HEK293 (cell line): ENCODE results near the gene R3HDM2.

Source experiments
- BCL11A ChIP-seq: fragments of 450-650 bp; formaldehyde crosslinking; IDR thresholded peaks from 2 replicates; pipeline ENCODE4 v1.5.1; 2016; ENCODE audit warnings: low read depth, missing biosample characterization, missing genetic modification characterization
- ELK4 ChIP-seq: IDR thresholded peaks from 2 replicates; pipeline ENCODE4 v1.6.1; 2011; ENCODE audit warnings: mild to moderate bottlenecking, low read depth, low read length, borderline replicate concordance
- KLF16 ChIP-seq: fragments of 450-650 bp; formaldehyde crosslinking; IDR thresholded peaks from 2 replicates; pipeline ENCODE4 v1.5.1; 2017; ENCODE audit warnings: missing biosample characterization, missing genetic modification characterization
- REST ChIP-seq: fragments of 450-650 bp; formaldehyde crosslinking; IDR thresholded peaks from 2 replicates; pipeline ENCODE4 v1.5.1; 2016; ENCODE audit warnings: missing biosample characterization, missing genetic modification characterization
- SP2 ChIP-seq: fragments of 450-650 bp; formaldehyde crosslinking; IDR thresholded peaks from 2 replicates; pipeline ENCODE4 v1.5.1; 2016; ENCODE audit warnings: missing biosample characterization, missing genetic modification characterization
- ZBTB20 ChIP-seq: fragments of 450-650 bp; formaldehyde crosslinking; IDR thresholded peaks from 2 replicates; pipeline ENCODE4 v1.5.1; 2016; ENCODE audit warnings: missing biosample characterization, missing genetic modification characterization
- ZNF146 ChIP-seq: fragments of 450-650 bp; formaldehyde crosslinking; IDR thresholded peaks from 2 replicates; pipeline ENCODE4 v1.5.1; 2016; ENCODE audit warnings: missing biosample characterization, missing genetic modification characterization
- ZNF239 ChIP-seq: fragments of 450-650 bp; formaldehyde crosslinking; IDR thresholded peaks from 2 replicates; pipeline ENCODE4 v1.5.1; 2016; ENCODE audit warnings: missing biosample characterization, missing genetic modification characterization
- ZNF843 ChIP-seq: fragments of 450-650 bp; formaldehyde crosslinking; IDR thresholded peaks from 2 replicates; pipeline ENCODE4 v1.5.1; 2016; ENCODE audit warnings: missing biosample characterization, missing genetic modification characterization
- TF ChIP-seq, protein P1 (sequence below): fragments of 450-650 bp; formaldehyde crosslinking; IDR thresholded peaks from 2 replicates; pipeline ENCODE4 v1.5.1; 2016; ENCODE audit warnings: missing biosample characterization, missing genetic modification characterization
- TF ChIP-seq, protein P2 (sequence below): fragments of 450-650 bp; formaldehyde crosslinking; IDR thresholded peaks from 2 replicates; pipeline ENCODE4 v1.5.1; 2016; ENCODE audit warnings: missing biosample characterization, missing genetic modification characterization
- TF ChIP-seq, protein P3 (sequence below): fragments of 450-650 bp; formaldehyde crosslinking; IDR thresholded peaks from 2 replicates; pipeline ENCODE4 v1.5.1; 2016; ENCODE audit warnings: missing biosample characterization, missing genetic modification characterization

DNA sequence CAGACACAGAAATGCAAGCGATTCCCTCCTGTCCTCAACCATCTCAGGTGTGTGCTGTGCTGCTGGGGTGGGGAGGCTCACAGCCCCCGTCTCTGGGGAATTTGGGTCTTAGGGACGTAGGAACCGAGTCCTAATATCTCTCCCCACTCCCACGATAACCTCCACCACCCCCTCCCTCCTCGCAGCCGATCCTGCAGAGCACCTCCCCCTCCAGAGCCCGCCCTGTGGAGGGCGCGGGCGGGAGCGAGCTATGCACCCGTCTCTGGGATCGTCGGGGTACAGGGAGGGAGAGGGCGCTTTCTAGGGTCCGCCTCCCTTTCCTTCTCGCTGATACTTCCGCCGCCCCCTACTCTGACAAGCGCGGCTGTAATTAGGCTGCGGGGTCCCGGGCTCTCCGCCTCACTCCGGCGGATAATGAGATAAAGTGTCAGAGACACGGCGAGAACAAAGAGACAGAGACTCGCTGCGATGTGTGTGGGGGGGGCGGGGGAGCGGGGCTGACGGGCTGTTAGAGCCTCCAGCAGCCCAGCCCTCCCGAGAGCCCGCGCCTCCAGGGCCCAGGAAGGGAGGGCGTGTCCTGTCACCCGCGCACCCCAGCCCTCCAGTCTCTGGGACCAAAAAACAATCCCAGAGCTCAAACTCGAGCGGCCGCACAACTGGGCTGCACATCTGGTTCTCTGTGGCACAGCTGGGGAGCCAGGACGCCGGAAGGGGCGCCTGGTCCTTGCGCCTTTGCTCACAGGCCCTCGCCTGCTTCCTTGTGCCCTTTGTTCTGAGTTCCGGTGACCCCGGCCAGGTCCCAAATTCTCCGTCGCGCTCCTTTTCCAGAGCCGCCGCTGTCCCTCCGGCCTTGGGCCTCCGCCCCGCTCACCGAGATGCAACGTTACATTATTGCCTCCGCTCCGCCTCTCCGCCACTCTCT lies 192.7 kb downstream of the R3HDM2 start:
- no peak for TF ChIP-seq REST (tag by site-specific recombination)
- TF ChIP-seq, protein P1, sequence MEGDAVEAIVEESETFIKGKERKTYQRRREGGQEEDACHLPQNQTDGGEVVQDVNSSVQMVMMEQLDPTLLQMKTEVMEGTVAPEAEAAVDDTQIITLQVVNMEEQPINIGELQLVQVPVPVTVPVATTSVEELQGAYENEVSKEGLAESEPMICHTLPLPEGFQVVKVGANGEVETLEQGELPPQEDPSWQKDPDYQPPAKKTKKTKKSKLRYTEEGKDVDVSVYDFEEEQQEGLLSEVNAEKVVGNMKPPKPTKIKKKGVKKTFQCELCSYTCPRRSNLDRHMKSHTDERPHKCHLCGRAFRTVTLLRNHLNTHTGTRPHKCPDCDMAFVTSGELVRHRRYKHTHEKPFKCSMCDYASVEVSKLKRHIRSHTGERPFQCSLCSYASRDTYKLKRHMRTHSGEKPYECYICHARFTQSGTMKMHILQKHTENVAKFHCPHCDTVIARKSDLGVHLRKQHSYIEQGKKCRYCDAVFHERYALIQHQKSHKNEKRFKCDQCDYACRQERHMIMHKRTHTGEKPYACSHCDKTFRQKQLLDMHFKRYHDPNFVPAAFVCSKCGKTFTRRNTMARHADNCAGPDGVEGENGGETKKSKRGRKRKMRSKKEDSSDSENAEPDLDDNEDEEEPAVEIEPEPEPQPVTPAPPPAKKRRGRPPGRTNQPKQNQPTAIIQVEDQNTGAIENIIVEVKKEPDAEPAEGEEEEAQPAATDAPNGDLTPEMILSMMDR = no peak
- no peak for TF ChIP-seq ELK4
- TF ChIP-seq BCL11A = no peak
- TF ChIP-seq, protein P2, sequence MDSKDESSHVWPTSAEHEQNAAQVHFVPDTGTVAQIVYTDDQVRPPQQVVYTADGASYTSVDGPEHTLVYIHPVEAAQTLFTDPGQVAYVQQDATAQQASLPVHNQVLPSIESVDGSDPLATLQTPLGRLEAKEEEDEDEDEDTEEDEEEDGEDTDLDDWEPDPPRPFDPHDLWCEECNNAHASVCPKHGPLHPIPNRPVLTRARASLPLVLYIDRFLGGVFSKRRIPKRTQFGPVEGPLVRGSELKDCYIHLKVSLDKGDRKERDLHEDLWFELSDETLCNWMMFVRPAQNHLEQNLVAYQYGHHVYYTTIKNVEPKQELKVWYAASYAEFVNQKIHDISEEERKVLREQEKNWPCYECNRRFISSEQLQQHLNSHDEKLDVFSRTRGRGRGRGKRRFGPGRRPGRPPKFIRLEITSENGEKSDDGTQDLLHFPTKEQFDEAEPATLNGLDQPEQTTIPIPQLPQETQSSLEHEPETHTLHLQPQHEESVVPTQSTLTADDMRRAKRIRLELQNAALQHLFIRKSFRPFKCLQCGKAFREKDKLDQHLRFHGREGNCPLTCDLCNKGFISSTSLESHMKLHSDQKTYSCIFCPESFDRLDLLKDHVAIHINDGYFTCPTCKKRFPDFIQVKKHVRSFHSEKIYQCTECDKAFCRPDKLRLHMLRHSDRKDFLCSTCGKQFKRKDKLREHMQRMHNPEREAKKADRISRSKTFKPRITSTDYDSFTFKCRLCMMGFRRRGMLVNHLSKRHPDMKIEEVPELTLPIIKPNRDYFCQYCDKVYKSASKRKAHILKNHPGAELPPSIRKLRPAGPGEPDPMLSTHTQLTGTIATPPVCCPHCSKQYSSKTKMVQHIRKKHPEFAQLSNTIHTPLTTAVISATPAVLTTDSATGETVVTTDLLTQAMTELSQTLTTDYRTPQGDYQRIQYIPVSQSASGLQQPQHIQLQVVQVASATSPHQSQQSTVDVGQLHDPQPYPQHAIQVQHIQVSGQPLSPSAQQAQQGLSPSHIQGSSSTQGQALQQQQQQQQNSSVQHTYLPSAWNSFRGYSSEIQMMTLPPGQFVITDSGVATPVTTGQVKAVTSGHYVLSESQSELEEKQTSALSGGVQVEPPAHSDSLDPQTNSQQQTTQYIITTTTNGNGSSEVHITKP (tag by site-specific recombination) = no peak
- TF ChIP-seq KLF16 (tag by site-specific recombination) = no peak
- TF ChIP-seq ZBTB20 (tag by site-specific recombination) = no peak
- no peak for TF ChIP-seq ZNF146
- 0 out of 2 replicates have a peak, but pooled peaks have one; percentile 35 for TF ChIP-seq ZNF239 (tag by site-specific recombination)
- no peak for TF ChIP-seq ZNF843
- TF ChIP-seq, protein P3, sequence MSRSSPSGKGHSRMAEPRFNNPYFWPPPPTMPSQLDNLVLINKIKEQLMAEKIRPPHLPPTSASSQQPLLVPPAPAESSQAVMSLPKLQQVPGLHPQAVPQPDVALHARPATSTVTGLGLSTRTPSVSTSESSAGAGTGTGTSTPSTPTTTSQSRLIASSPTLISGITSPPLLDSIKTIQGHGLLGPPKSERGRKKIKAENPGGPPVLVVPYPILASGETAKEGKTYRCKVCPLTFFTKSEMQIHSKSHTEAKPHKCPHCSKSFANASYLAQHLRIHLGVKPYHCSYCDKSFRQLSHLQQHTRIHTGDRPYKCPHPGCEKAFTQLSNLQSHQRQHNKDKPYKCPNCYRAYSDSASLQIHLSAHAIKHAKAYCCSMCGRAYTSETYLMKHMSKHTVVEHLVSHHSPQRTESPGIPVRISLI (tag by site-specific recombination) = no peak
- TF ChIP-seq SP2 (tag by site-specific recombination) = peak; percentile 54
